ENCODE results near the gene COX10. TPM values are rescaled to one million over a fixed set of nuclear protein-coding genes. Genes with fewer than 3 reads are reported as not detected.
"Not testable (repeated sequence)": the region's sequence is repeated elsewhere in the genome, so short reads cannot be mapped to it uniquely, and the experiment has no call there.

The COX10 gene
- total RNA-seq, 4 donors from 2014 or later: 12.6 to 22.8 (median 15.6) TPM

GRCh38 chr17:14169901-14170300 is 100.6 kb downstream of the COX10 start:
- Histone ChIP-seq H3K4me3 (no peak overlapping the region), H3K9me3 (peaks cover 0 to 23% (median 6%) of the 10 kb centered on the region in 4 donors), H3K27me3 (no peaks in the 10 kb centered on the region), H3K27ac (no peak overlapping the region), H3K4me1 (no peaks in the 10 kb centered on the region), H3K36me3 (peaks cover 0 to 20% (median 3%) of the 10 kb centered on the region in 3 donors)
- TF ChIP-seq EP300 (IDR thresholded peaks at IDR 0.05) (no peak), CTCF (IDR thresholded peaks at IDR 0.05) (no peak), POLR2A (IDR thresholded peaks at IDR 0.05) (no peak)
- DNase-seq (ENCODE audit: low spot score in 2 of 2): no peak
- WGBS, 2 donors: 92 to 93% methylated on average over 1 of the region's 1 CpG

DNA sequence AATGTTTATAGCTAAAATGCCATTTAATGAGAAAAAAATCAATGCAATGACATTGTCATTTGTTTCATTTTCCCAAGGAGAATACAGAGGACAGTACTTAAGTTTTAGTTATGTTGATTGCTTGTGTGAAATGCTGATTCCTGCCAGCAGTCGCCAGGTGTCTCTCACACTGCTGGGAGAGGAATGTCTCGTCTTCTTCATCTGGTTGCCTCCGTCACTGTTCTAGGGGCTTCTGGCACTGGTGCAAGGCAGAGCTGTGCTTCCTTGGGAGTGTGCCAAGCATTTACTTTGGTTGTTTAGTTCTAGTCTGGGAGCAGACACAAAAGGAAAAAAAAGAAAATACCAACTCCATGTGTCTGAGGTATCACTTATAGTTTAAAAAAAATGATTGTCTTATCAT is 107.7 kb downstream of the COX10 start:
- DNase-seq (ENCODE audit: low spot score in 2 of 2); H3K27ac ChIP-seq; H3K4me1 ChIP-seq; H3K4me3 ChIP-seq; H3K9me3 ChIP-seq; H3K36me3 ChIP-seq; H3K27me3 ChIP-seq: not testable (repeated sequence)
- 48 to 51% methylated on average over 3 of the region's 3 CpGs for WGBS, 2 donors

DNA sequence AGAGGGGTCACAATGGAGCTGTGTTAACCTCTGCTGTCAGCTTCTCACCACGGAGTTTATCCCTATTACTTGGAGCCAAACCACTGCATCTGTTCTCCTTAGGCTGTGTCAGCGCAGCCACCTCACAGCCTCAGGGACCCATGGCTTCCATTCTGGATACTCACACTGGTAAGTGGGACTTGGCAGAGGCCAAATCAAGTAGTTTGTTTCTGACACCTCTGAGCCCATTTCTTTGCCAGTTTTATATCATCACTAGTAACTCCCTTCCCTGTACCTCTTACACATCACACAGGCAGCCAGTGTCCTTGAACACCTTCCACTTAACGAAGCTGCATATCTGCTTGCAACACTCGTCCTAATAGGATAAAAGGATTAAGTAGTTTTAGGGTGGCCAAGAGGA is 108.5 kb downstream of the COX10 start:
- H3K36me3 ChIP-seq; H3K4me3 ChIP-seq; H3K27me3 ChIP-seq; H3K27ac ChIP-seq; H3K9me3 ChIP-seq; DNase-seq (ENCODE audit: low spot score in 2 of 2); H3K4me1 ChIP-seq: not testable (repeated sequence)
- 100% methylated on average over 1 of the region's 4 CpGs; no CpG with 5 or more reads in 1 of the 2 donors for WGBS, 2 donors

- 80% methylated on average over 1 of the region's 1 CpG; no CpG with 5 or more reads in 1 of the 2 donors for WGBS, 2 donors
Observed at GRCh38 chr17:14179951-14180350, 110.6 kb downstream of the COX10 start.

GRCh38 chr17:14182084-14182483 is 112.8 kb downstream of the COX10 start:
- not testable (repeated sequence) for H3K4me1 ChIP-seq; DNase-seq (ENCODE audit: low spot score in 2 of 2)

More at GRCh38 chr17:14179951-14180350, 110.6 kb downstream of the COX10 start:
- not testable (repeated sequence) for H3K4me3 ChIP-seq; H3K9me3 ChIP-seq; DNase-seq (ENCODE audit: low spot score in 2 of 2); H3K4me1 ChIP-seq; H3K36me3 ChIP-seq; H3K27ac ChIP-seq; H3K27me3 ChIP-seq

GRCh38 chr17:14184536-14184935 is 115.2 kb downstream of the COX10 start:
- WGBS, 2 donors: 78 to 100% methylated on average over 2 to 4 of the region's 5 CpGs
- not testable (repeated sequence) for DNase-seq (ENCODE audit: low spot score in 2 of 2); H3K27ac ChIP-seq; H3K27me3 ChIP-seq; H3K9me3 ChIP-seq; H3K36me3 ChIP-seq; H3K4me3 ChIP-seq; H3K4me1 ChIP-seq

More at GRCh38 chr17:14182084-14182483, 112.8 kb downstream of the COX10 start:
- H3K27ac ChIP-seq, H3K36me3 ChIP-seq, H3K4me3 ChIP-seq, H3K9me3 ChIP-seq, H3K27me3 ChIP-seq: not testable (repeated sequence)
- 96 to 98% methylated on average over 6 of the region's 6 CpGs for WGBS, 2 donors

DNA sequence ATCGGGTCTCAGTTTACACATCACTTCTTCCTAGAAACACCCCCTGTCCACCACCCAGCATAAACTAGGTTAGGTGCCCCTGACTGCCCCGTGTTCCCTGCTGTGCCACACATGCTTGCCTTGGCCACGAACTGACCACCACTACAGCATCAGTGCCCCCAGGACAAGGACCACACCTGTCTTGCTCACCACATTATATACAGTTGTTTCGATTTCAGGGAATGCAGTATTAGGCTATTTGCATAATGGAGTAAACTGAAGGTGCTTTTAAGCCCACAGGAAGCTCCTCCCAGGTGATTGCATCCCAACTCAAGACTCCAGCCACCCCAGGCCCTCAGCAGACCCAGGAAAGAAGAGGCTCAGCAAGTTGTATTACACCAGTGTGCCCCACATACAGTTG is 117.1 kb downstream of the COX10 start:
- not testable (repeated sequence) for H3K4me1 ChIP-seq; H3K36me3 ChIP-seq; H3K4me3 ChIP-seq; DNase-seq (ENCODE audit: low spot score in 2 of 2); H3K9me3 ChIP-seq; H3K27ac ChIP-seq; H3K27me3 ChIP-seq
- WGBS, 2 donors: 100% methylated on average over 1 of the region's 4 CpGs; no CpG with 5 or more reads in 1 of the 2 donors

DNA sequence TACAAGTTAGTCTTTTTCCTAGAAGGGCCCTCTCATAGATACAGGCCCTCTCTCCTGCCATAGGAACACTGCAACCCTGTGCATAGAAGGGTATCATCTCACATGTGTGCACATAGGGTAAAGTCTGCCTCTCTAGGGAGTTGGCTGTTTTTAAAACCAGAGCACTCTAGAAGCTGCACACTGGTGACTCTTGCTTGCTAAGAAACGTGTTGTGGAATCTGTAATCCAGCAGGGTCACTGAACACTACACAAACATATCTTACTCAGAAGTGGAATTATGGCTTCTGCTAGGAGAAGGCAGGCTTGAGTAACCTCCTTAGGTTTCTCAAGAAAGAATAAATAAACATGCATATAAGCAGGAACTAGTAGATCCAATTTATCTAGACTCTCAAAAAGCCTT is 121.5 kb downstream of the COX10 start:
- not testable (repeated sequence) for H3K27ac ChIP-seq; H3K9me3 ChIP-seq; H3K27me3 ChIP-seq; H3K36me3 ChIP-seq; H3K4me3 ChIP-seq; DNase-seq (ENCODE audit: low spot score in 2 of 2); H3K4me1 ChIP-seq
- WGBS, 2 donors: 80 to 83% methylated on average over 1 of the region's 1 CpG

- not testable (repeated sequence) for H3K4me1 ChIP-seq; H3K4me3 ChIP-seq; DNase-seq (ENCODE audit: low spot score in 2 of 2); H3K36me3 ChIP-seq; H3K27ac ChIP-seq; H3K9me3 ChIP-seq; H3K27me3 ChIP-seq
Observed at GRCh38 chr17:14191469-14191868, 122.2 kb downstream of the COX10 start.

GRCh38 chr17:14192039-14192438 is 122.7 kb downstream of the COX10 start:
- H3K36me3 ChIP-seq: peaks cover 0 to 15% (median 0%) of the 10 kb centered on the region in 3 donors
- H3K4me1 ChIP-seq; H3K4me3 ChIP-seq; H3K27ac ChIP-seq; DNase-seq (ENCODE audit: low spot score in 2 of 2); H3K27me3 ChIP-seq; H3K9me3 ChIP-seq: not testable (repeated sequence)
- 84 to 87% methylated on average over 2 to 8 of the region's 11 CpGs for WGBS, 2 donors

DNA sequence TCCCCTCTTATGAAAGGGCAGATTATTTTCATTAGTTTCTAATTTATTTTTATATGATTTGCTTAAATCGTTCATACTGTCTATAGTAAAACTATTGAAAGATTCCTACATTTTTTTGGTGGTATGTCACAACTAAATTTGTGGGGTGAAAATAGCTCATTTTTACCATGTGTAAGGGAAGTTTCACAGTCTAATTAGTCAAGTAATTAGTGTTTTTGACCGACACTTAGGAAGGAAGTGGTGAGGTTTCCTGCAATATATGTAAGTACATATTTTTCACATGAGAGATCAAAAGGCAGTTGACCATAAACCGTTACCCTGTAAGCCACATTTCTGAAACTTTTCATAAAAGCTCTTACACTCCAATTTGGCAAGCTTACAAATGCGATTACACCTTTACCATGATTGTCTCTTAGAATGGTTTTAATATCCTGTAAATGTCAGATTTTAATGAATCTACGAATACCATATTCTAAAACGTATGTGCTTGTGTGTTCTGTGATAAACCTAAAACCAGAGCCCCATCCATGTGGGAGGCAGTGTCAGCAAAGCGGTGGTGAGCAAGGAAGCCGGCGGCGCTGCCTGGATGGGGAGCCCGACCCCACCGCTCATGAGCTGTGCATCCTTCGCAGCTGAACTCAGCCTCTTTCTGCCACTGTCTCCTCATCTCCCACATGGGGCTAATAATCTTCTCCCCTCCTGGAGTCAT is 123.5 kb downstream of the COX10 start:
- not testable (repeated sequence) for H3K27ac ChIP-seq; H3K27me3 ChIP-seq; H3K4me1 ChIP-seq; DNase-seq (ENCODE audit: low spot score in 2 of 2); H3K4me3 ChIP-seq; H3K9me3 ChIP-seq
- H3K36me3 ChIP-seq: peaks cover 0 to 21% (median 0%) of the 10 kb centered on the region in 3 donors
- 82 to 89% methylated on average over 13 of the region's 13 CpGs for WGBS, 2 donors

Measured in tibial nerve (tissue), 4 donors.